ENCODE data around the gene OR4M1.
"Not testable (repeated sequence)": the region's sequence is repeated elsewhere in the genome, so short reads cannot be mapped to it uniquely, and the experiment has no call there.

The OR4M1 gene

GRCh38 chr14:19773204-19773603 lies at the start of gene OR4M1:
Gene OR4M1, plus strand, starts transcription at chr14:19773504. Its CDS starts 6,819 bp downstream, at chr14:19780323.
- not testable (repeated sequence) for H3K9me3 Mint-ChIP-seq, H3K27ac Mint-ChIP-seq

GRCh38 chr14:19729359-19729758 lies 43.9 kb upstream of the OR4M1 start:
- H3K4me1 Mint-ChIP-seq = no peaks in the 10 kb centered on the region

More at GRCh38 chr14:19773204-19773603, at the start of gene OR4M1:
- H3K36me3 Mint-ChIP-seq, H3K27me3 Mint-ChIP-seq, H3K4me3 Mint-ChIP-seq, H3K4me1 Mint-ChIP-seq, ATAC-seq: not testable (repeated sequence)

GRCh38 chr14:19729763-19730162 lies 43.5 kb upstream of the OR4M1 start:
- H3K9me3 Mint-ChIP-seq = peaks cover 3% of the 10 kb centered on the region
- H3K4me3 Mint-ChIP-seq = no peak overlapping the region
- H3K36me3 Mint-ChIP-seq = no peaks in the 10 kb centered on the region
- H3K27me3 Mint-ChIP-seq = no peaks in the 10 kb centered on the region
- H3K4me1 Mint-ChIP-seq = no peaks in the 10 kb centered on the region
- no peak overlapping the region for H3K27ac Mint-ChIP-seq
- ATAC-seq = no peak

More at GRCh38 chr14:19729359-19729758, 43.9 kb upstream of the OR4M1 start:
- no peak overlapping the region for H3K4me3 Mint-ChIP-seq
- H3K36me3 Mint-ChIP-seq = no peaks in the 10 kb centered on the region
- ATAC-seq = no peak
- no peaks in the 10 kb centered on the region for H3K27me3 Mint-ChIP-seq
- H3K27ac Mint-ChIP-seq = no peak overlapping the region
- peaks cover 3% of the 10 kb centered on the region for H3K9me3 Mint-ChIP-seq

GRCh38 chr14:19733893-19734292 lies 39.4 kb upstream of the OR4M1 start:
- not testable (repeated sequence) for H3K4me1 Mint-ChIP-seq, H3K9me3 Mint-ChIP-seq

GRCh38 chr14:19743256-19743655 lies 30.0 kb upstream of the OR4M1 start, which contains the start of gene OR4Q3:
Gene OR4Q3, plus strand, starts transcription at chr14:19743571.
- Mint-ChIP-seq H3K27me3 (no peaks in the 10 kb centered on the region), H3K4me3 (no peak within 1 kb of the TSS), H3K9me3 (no peaks in the 10 kb centered on the region), H3K36me3 (no peaks in the 10 kb centered on the region), H3K4me1 (no peaks in the 10 kb centered on the region), H3K27ac (no peak within 1 kb of the TSS)
- ATAC-seq = no peak

More at GRCh38 chr14:19733893-19734292, 39.4 kb upstream of the OR4M1 start:
- H3K27me3 Mint-ChIP-seq, H3K4me3 Mint-ChIP-seq, H3K36me3 Mint-ChIP-seq, H3K27ac Mint-ChIP-seq, ATAC-seq: not testable (repeated sequence)

- H3K27me3 Mint-ChIP-seq, H3K36me3 Mint-ChIP-seq: not testable (repeated sequence)
Observed at GRCh38 chr14:19752316-19752715, 21.0 kb upstream of the OR4M1 start.

GRCh38 chr14:19754172-19754571 lies 19.1 kb upstream of the OR4M1 start:
- H3K36me3 Mint-ChIP-seq = no peaks in the 10 kb centered on the region
- ATAC-seq = no peak
- no peak overlapping the region for H3K4me3 Mint-ChIP-seq
- no peaks in the 10 kb centered on the region for H3K9me3 Mint-ChIP-seq
- H3K27ac Mint-ChIP-seq = no peak overlapping the region
- no peaks in the 10 kb centered on the region for H3K27me3 Mint-ChIP-seq
- no peaks in the 10 kb centered on the region for H3K4me1 Mint-ChIP-seq

More at GRCh38 chr14:19752316-19752715, 21.0 kb upstream of the OR4M1 start:
- not testable (repeated sequence) for H3K27ac Mint-ChIP-seq, H3K4me3 Mint-ChIP-seq, H3K4me1 Mint-ChIP-seq, H3K9me3 Mint-ChIP-seq, ATAC-seq

GRCh38 chr14:19771491-19771890 lies 1.8 kb upstream of the OR4M1 start:
- not testable (repeated sequence) for H3K9me3 Mint-ChIP-seq, H3K4me1 Mint-ChIP-seq, H3K4me3 Mint-ChIP-seq, H3K36me3 Mint-ChIP-seq, ATAC-seq, H3K27me3 Mint-ChIP-seq, H3K27ac Mint-ChIP-seq

GRCh38 chr14:19771895-19772430 lies 1.3 kb upstream of the OR4M1 start:
- H3K9me3 Mint-ChIP-seq = peaks cover 4% of the 10 kb centered on the region

GRCh38 chr14:19772454-19772853 lies 850 bp upstream of the OR4M1 start:
- not testable (repeated sequence) for H3K4me3 Mint-ChIP-seq, H3K4me1 Mint-ChIP-seq, H3K9me3 Mint-ChIP-seq, H3K27me3 Mint-ChIP-seq, ATAC-seq, H3K36me3 Mint-ChIP-seq, H3K27ac Mint-ChIP-seq

More at GRCh38 chr14:19771895-19772430, 1.3 kb upstream of the OR4M1 start:
- no peaks in the 10 kb centered on the region for H3K36me3 Mint-ChIP-seq
- H3K4me1 Mint-ChIP-seq = no peaks in the 10 kb centered on the region
- H3K27ac Mint-ChIP-seq = no peak overlapping the region
- no peaks in the 10 kb centered on the region for H3K27me3 Mint-ChIP-seq
- H3K4me3 Mint-ChIP-seq = no peak overlapping the region
- ATAC-seq = peak; percentile 64

- Mint-ChIP-seq H3K4me3 (no peak overlapping the region), H3K9me3 (peaks cover 6% of the 10 kb centered on the region), H3K27ac (no peak overlapping the region), H3K27me3 (no peaks in the 10 kb centered on the region), H3K36me3 (no peaks in the 10 kb centered on the region), H3K4me1 (no peaks in the 10 kb centered on the region)
- no peak for ATAC-seq
Observed at GRCh38 chr14:19775587-19775986, 2.3 kb downstream of the OR4M1 start.

- not testable (repeated sequence) for H3K4me3 Mint-ChIP-seq
Observed at GRCh38 chr14:19785848-19786247, 12.5 kb downstream of the OR4M1 start.

GRCh38 chr14:19787318-19787717 lies 14.0 kb downstream of the OR4M1 start:
- not testable (repeated sequence) for H3K27me3 Mint-ChIP-seq, H3K27ac Mint-ChIP-seq, H3K4me3 Mint-ChIP-seq, H3K9me3 Mint-ChIP-seq, H3K4me1 Mint-ChIP-seq, ATAC-seq, H3K36me3 Mint-ChIP-seq

More at GRCh38 chr14:19785848-19786247, 12.5 kb downstream of the OR4M1 start:
- H3K36me3 Mint-ChIP-seq, H3K9me3 Mint-ChIP-seq, H3K27ac Mint-ChIP-seq, H3K27me3 Mint-ChIP-seq, H3K4me1 Mint-ChIP-seq, ATAC-seq: not testable (repeated sequence)

- not testable (repeated sequence) for ATAC-seq, H3K4me3 Mint-ChIP-seq, H3K9me3 Mint-ChIP-seq, H3K36me3 Mint-ChIP-seq, H3K27me3 Mint-ChIP-seq, H3K27ac Mint-ChIP-seq, H3K4me1 Mint-ChIP-seq
Observed at GRCh38 chr14:19788150-19788549, 14.8 kb downstream of the OR4M1 start.

GRCh38 chr14:19796520-19797108 lies 23.3 kb downstream of the OR4M1 start:
- H3K4me3 Mint-ChIP-seq, ATAC-seq, H3K27me3 Mint-ChIP-seq, H3K9me3 Mint-ChIP-seq, H3K36me3 Mint-ChIP-seq, H3K4me1 Mint-ChIP-seq, H3K27ac Mint-ChIP-seq: not testable (repeated sequence)

GRCh38 chr14:19799880-19800279 lies 26.6 kb downstream of the OR4M1 start:
- H3K4me1 Mint-ChIP-seq = no peaks in the 10 kb centered on the region
- no peaks in the 10 kb centered on the region for H3K9me3 Mint-ChIP-seq
- no peak overlapping the region for H3K4me3 Mint-ChIP-seq
- H3K27me3 Mint-ChIP-seq = no peaks in the 10 kb centered on the region
- H3K27ac Mint-ChIP-seq = no peak overlapping the region
- peak; percentile 41 for ATAC-seq
- no peaks in the 10 kb centered on the region for H3K36me3 Mint-ChIP-seq

Data from stimulated activated memory B cell treated with anti-CD40 and anti-IgM and Interleukin-4, amounts not matched to agents 10 μg/mL and 1 μg/mL and 100 μg/mL, for 72 hours (primary cell).